LNCaP clone FGC (cell line): ENCODE measurements around the gene JMJD8.
A peak's percentile ranks its signal among the peaks of the same experiment; 100 is the strongest.

Source experiments
- DNase-seq: peaks from one replicate; pipeline ENCODE4 v3.0.0-alpha.2; 2011; ENCODE audit warnings: low read depth
- H3K4me3 ChIP-seq: 2 replicates; pipeline ENCODE4 v1.5.1; 2011; ENCODE audit warnings: mild to moderate bottlenecking, low read depth, low read length, control low read depth
- TF ChIP-seq, protein P1 (sequence below): IDR thresholded peaks from 2 replicates; pipeline ENCODE4 v1.5.1; 2012; ENCODE audit warnings: mild to moderate bottlenecking; ENCODE audit not compliant: control insufficient read depth, insufficient read depth; ENCODE audit errors: extremely low read depth

The JMJD8 gene

GRCh38 chr16:651844-652243, 32.3 kb downstream of the JMJD8 start:
- no peak overlapping the region for H3K4me3 ChIP-seq
- no peak for DNase-seq
- TF ChIP-seq, protein P1, sequence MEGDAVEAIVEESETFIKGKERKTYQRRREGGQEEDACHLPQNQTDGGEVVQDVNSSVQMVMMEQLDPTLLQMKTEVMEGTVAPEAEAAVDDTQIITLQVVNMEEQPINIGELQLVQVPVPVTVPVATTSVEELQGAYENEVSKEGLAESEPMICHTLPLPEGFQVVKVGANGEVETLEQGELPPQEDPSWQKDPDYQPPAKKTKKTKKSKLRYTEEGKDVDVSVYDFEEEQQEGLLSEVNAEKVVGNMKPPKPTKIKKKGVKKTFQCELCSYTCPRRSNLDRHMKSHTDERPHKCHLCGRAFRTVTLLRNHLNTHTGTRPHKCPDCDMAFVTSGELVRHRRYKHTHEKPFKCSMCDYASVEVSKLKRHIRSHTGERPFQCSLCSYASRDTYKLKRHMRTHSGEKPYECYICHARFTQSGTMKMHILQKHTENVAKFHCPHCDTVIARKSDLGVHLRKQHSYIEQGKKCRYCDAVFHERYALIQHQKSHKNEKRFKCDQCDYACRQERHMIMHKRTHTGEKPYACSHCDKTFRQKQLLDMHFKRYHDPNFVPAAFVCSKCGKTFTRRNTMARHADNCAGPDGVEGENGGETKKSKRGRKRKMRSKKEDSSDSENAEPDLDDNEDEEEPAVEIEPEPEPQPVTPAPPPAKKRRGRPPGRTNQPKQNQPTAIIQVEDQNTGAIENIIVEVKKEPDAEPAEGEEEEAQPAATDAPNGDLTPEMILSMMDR = no peak

DNA sequence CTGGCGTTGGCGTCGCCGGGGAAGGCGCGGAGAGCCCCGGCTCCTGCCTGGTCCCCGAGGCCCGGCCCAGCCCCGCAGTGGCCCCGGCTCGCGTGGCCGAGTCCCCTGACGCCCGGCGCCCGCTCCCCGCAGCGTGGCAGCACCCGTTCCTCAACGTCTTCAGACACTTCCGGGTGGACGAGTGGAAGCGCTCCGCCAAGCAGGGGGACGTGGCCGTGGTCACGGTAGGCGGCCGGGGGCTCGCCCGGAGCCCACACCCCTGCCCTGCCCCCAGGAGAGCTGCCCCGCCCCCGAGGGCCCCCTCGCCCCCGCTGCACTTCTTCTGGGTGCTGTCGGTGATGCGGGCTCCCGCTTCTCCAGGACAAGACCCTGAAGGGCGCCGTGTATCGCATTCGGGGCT, 34.5 kb downstream of the JMJD8 start:
- TF ChIP-seq, protein P1 = no peak
- no peak for DNase-seq
- H3K4me3 ChIP-seq = peak overlapping the region; percentile 75

- peak; percentile 86 for DNase-seq
- TF ChIP-seq, protein P1 = no peak
- H3K4me3 ChIP-seq = peak within 1 kb of the TSS; percentile 75
These were observed 35.1 kb downstream of the JMJD8 start, which contains the start of gene WDR90 for GRCh38 chr16:648781-649589. TSS of gene WDR90 (plus strand) at chr16:649365. CDS start at chr16:649417, 52 bp downstream.

DNA sequence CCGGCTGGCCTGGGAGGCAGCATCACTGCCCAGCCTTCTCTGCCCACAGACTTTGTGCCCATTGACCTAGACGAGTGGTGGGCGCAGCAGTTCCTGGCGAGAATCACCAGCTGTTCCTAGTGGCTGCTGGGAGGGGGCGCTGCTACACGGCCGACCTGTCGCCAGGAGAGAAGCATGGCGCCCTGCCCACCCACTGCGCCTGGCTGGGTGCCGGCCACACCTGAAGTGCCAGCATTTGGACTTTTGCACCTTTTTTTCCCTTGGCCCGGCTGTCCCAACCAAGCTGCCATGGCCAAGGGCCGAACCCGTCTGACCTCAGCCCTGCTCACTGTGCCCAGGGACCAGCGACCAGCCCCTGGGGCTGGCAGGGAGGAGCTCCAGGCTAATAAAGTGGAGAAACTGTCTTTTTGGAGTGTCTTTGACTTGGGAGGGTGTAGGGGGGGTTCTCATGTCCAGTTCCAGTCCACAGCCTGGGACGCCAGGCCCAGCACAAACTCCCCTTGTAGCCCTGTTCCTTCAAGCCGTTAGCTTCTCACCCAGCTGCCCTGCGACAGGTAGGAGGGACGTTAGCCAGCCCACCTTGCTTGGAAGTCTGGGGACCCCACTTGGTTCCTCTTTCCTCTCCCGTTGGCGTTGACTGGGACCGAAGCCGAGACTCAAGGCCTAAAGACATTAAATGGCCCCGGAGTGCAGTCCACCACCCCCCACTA, 35.9 kb downstream of the JMJD8 start:
- peak; percentile 56 for DNase-seq
- H3K4me3 ChIP-seq = peak overlapping the region; percentile 75
- TF ChIP-seq, protein P1 = peak; percentile 82

- TF ChIP-seq, protein P1 = no peak
- peak overlapping the region; percentile 75 for H3K4me3 ChIP-seq
- DNase-seq = no peak
These were observed 36.8 kb downstream of the JMJD8 start for GRCh38 chr16:647173-647902.

DNA sequence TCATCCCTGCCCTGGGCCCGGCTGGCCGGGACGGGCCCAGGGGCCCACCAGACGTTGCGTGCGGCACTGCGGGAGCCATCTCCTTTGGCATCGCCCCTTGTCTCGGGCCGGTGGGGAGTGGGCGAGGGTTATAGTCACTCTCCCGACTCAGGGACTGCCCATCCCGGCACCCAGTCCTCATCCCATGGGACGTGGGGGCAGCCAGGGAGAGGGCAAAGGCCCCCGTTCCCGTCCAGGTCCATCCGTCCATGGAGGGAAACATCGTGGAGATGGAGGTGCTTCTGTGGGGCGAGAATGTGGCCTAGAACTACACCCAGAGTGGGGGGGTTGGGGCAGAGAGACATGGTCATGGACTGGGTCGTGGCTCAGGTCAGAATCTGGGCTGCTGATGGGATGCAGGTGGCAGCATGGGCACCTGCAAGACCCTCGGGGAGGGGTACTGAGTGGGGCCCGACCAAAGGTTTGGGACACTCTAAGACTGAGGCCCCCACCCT, 37.4 kb downstream of the JMJD8 start:
- no peak for DNase-seq
- H3K4me3 ChIP-seq = no peak overlapping the region
- TF ChIP-seq, protein P1 = no peak
